ENCODE results near the gene ULK4.

DNA sequence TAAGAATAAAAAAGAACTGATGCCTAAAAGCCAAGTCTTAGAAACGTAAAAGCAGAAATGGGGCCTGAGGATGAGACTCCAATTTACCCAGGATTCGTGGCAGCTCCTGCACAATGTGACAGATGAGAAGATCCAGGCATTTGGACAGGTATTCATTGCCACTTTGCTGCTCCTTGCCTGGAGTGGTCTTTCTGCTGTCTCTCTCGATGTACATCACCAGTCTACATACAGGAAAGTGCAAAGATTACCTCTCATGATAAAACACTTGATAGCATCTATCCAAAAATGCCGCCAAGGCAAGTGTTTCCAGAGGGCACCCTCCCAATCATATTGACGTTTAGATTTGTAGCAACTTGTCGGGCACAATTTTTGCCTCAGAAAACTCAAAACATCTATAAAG is 244.3 kb downstream of the ULK4 start:
- no peak for TF ChIP-seq POLR2AphosphoS5 (IDR thresholded peaks at IDR 0.05; ENCODE audit: low read depth)
- TF ChIP-seq, protein P1, sequence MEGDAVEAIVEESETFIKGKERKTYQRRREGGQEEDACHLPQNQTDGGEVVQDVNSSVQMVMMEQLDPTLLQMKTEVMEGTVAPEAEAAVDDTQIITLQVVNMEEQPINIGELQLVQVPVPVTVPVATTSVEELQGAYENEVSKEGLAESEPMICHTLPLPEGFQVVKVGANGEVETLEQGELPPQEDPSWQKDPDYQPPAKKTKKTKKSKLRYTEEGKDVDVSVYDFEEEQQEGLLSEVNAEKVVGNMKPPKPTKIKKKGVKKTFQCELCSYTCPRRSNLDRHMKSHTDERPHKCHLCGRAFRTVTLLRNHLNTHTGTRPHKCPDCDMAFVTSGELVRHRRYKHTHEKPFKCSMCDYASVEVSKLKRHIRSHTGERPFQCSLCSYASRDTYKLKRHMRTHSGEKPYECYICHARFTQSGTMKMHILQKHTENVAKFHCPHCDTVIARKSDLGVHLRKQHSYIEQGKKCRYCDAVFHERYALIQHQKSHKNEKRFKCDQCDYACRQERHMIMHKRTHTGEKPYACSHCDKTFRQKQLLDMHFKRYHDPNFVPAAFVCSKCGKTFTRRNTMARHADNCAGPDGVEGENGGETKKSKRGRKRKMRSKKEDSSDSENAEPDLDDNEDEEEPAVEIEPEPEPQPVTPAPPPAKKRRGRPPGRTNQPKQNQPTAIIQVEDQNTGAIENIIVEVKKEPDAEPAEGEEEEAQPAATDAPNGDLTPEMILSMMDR (IDR thresholded peaks at IDR 0.05; ENCODE audit: insufficient read depth, low read length) = no peak
- TF ChIP-seq, protein P2, sequence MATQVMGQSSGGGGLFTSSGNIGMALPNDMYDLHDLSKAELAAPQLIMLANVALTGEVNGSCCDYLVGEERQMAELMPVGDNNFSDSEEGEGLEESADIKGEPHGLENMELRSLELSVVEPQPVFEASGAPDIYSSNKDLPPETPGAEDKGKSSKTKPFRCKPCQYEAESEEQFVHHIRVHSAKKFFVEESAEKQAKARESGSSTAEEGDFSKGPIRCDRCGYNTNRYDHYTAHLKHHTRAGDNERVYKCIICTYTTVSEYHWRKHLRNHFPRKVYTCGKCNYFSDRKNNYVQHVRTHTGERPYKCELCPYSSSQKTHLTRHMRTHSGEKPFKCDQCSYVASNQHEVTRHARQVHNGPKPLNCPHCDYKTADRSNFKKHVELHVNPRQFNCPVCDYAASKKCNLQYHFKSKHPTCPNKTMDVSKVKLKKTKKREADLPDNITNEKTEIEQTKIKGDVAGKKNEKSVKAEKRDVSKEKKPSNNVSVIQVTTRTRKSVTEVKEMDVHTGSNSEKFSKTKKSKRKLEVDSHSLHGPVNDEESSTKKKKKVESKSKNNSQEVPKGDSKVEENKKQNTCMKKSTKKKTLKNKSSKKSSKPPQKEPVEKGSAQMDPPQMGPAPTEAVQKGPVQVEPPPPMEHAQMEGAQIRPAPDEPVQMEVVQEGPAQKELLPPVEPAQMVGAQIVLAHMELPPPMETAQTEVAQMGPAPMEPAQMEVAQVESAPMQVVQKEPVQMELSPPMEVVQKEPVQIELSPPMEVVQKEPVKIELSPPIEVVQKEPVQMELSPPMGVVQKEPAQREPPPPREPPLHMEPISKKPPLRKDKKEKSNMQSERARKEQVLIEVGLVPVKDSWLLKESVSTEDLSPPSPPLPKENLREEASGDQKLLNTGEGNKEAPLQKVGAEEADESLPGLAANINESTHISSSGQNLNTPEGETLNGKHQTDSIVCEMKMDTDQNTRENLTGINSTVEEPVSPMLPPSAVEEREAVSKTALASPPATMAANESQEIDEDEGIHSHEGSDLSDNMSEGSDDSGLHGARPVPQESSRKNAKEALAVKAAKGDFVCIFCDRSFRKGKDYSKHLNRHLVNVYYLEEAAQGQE (IDR thresholded peaks at IDR 0.05; ENCODE audit: insufficient replicate concordance, low read depth) = no peak
